ENCODE data around the gene PELI3.
"Not testable (repeated sequence)": the region's sequence is repeated elsewhere in the genome, so short reads cannot be mapped to it uniquely, and the experiment has no call there.

PELI3 gene, protein sequence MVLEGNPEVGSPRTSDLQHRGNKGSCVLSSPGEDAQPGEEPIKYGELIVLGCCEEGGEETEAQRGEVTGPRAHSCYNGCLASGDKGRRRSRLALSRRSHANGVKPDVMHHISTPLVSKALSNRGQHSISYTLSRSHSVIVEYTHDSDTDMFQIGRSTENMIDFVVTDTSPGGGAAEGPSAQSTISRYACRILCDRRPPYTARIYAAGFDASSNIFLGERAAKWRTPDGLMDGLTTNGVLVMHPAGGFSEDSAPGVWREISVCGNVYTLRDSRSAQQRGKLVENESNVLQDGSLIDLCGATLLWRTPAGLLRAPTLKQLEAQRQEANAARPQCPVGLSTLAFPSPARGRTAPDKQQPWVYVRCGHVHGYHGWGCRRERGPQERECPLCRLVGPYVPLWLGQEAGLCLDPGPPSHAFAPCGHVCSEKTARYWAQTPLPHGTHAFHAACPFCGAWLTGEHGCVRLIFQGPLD

DNA sequence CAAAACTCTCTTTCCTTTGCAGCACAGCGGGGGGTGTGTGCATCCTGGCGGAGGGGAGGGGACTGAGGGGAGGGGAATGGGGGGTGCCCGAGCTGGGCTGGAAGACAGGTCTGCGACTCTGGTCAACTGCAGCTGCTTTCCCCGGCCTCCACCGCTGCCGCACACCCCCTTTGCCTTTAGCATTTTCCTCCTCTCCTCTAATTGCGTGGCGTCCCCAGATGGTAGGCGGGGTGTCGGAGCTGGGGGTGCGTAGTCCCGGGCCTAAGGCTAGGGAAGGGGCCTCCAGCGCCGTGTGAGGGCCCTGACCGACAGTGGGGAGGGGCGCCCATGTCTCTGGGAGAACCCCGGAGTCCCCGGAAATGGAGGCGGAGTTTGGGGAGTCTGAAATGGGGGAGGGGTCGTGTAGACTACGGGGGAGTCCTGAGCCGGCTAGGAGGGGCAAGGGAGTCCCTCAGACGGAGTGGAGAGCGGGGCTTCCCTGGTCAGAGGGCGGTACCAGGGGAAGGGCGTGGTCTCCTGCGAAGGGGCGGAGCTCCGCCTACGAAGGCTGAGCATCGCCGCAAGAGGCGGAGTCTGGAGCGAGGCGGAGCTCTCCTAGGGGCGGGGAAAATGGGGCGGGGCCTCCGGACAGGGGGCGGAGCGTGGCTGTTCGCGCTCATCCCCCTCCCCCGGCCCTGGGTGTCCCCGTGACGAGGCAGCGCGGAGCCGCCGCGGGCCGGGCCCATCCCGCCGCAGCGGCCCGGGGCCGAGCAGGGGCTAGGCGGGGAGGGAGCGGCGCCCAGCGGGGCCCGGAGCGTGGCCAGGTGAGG is at the start of gene PELI3:
Gene PELI3 (plus strand): TSS at position 681 of the 809 bp plus-strand sequence. CDS start 1,224 bp downstream, outside the sequence.
- peak; percentile 97 for DNase-seq (ENCODE audit: low read depth, low spot score)

DNA sequence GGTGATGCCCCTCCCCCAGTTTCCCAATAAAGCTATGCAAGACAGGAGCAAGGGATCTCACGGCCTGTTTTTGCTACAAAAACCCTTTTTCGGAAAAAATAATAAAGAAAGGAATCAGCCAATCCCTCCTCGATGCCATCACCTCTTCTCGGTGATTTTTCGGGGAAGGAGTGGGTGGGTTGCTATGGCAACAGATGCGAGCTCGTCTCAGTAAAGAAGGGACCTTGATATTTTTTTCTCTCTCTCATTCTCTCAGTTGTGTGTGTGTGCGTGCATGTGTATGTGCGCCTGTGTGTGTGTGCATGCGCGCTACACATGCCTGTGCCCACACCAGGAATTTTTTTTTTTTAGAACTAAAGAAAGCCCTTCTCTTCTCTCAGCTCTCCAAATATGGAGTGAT is 49.7 kb upstream of the PELI3 start:
- DNase-seq (ENCODE audit: low read depth, low spot score), result no peak

DNA sequence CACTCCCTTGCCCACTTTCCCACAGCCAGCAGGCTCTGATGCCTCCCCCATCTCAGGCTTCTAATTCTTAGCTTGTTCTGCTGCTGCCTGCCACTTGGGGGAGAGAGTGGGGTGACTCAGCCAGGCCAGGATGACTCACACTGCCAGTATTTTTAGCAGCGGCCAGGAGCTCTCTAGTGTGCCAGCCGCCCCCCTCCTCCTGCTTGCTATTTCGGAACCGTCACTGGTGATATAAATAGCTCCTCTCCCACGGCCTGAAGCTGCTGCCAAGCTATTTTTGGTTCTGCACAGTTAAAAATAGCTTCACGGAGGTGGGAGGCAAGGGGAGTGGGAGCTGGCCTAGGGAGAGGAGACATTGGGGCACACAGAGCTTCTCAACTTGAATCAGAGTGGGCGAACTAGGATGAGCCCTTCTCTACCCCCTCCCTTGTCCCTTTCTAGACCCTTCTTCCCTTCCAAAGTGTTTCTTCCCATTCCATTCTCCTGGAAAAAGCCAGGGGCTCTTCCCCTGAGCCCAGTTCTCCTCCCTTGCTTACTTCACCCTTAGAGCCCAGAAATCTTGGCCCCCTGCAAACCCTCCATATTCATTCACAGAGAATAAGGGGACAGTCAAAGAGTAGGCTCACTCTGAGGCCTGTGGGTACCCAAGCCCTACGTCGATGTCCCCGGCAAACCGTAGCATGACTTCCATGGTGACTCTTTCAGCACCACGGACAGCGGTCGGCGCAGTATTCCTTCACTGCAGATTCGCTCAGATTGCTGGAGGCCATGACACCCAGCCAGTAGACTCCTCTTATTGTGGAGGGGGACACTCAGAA is 48.3 kb upstream of the PELI3 start:
- peak; percentile 98 for DNase-seq (ENCODE audit: low read depth, low spot score)

DNA sequence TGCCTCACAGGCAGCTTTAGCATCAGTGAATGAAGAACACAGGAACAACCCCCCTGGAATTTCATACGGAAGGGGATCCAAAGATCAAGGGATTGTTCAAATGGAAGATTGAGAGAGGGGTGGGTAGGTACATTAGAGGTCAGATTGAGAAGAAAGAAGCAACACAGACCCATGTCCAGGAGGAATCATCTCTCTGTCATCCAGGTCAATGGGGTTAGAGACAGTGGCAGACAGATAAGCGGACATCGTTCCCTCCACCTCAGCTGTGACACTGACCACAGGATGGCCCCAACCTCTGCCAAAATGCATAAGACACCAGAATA is 47.8 kb upstream of the PELI3 start:
- no peak for DNase-seq (ENCODE audit: low read depth, low spot score)

DNA sequence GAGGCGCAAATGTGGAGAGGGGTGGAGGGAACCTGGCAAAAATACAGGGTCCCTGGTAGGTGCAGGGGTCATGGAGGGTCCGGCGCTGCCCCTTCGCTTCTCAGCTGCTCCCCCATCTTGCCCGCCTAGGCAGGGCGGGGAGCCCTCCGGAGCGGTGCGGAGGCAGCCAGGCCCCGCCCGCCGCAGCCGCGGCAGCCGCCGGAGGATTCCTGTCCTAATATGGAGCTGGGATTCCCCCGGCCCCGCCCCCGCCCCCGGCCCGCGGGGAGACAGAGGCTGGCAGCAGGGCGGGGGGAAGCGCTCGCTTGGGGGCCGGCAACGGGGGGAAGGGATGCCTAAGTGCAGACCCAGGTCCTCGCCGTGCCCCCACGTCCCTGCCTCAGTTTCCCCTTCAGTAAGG is 46.9 kb upstream of the PELI3 start:
- no peak for DNase-seq (ENCODE audit: low read depth, low spot score)

DNA sequence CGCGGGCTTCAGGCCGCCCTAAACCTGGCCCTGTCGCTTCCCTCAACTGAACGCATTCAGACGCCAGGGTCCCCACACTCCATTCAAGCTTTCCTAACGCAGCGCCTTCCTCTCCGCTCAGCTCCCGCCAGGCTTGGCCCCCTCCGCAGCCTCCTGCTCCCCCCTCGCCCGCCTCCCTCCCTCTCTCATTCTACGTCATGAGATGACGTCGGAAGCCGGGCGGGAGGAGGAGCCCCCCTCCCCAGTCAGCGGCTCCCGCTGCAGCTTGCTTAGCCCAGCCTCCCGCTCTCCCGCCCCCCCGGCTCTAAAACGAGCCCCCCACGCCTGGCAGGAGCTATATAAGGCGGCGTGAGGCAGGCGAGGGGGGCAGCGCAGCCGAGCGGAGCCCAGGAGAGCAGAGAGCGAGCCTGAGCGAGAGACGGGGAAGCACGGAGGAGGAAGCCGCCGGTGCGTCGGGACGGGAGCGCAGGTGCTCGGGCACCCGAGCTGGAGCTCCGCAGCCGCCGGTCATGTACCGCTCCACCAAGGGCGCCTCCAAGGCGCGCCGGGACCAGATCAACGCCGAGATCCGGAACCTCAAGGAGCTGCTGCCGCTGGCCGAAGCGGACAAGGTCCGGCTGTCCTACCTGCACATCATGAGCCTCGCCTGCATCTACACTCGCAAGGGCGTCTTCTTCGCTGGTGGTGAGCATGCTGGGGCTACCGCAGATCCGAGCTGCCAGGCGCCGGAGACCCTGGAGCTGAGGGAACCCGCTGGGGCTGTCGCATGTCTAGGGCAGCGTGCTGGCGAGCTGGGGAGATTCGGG is 45.8 kb upstream of the PELI3 start, which contains the start of gene NPAS4:
Gene NPAS4 (plus strand): TSS at position 365 of the 806 bp plus-strand sequence. CDS start 145 bp downstream, at position 510.
- DNase-seq (ENCODE audit: low read depth, low spot score), result no peak

DNA sequence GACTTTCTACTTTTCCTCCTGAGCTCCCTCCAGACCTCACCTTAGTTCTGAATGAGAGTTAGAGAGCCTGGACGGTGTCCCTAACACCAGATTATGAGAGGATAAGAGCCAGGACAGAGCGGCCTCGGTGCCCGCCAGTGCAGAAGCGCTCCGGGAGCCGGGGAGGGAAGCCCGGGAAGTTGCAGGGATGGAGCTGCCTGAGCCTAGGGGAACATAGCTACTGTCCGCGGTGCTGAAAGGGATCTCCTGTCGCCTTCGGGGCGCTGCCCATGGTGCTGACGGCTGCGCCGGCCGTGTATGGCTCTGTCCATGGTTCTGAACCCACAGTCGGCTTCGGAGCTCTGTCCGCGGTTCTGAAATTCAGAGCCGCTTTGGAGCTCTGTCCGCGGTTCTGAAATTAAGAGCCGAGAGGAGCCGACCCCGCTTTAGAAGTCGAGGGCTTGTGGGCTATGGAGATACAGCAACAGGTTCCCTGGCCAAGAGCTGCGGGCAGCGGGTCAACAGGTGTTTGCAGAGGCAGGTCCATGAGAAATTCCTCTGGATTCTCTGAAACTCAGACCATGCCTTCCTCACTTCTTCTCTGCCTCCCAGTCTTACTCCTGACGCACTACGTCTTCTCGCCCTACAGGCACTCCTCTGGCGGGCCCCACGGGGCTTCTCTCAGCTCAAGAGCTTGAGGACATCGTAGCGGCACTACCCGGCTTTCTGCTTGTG is 45.1 kb upstream of the PELI3 start:
- DNase-seq (ENCODE audit: low read depth, low spot score), result peak; percentile 96

DNA sequence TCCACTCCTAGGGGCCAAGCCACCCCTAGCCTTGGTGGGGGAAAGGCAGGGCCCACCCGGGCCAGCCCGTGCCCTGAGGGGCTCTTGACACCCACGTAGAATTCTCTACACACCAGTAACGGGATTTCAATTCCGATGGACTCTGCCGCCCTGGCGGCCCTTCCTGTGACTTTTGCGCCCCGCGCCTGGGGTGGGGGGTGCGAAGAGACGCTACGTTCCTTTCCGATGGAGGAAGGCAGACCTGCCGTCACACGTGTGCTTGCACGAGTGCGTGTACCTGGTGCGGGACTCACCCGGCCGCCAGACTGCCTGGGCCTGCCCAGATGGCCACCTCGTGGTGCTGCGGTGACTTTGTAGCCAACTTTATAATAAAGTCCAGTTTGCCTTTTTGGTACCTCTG is 40.4 kb upstream of the PELI3 start:
- no peak for DNase-seq (ENCODE audit: low read depth, low spot score)

DNA sequence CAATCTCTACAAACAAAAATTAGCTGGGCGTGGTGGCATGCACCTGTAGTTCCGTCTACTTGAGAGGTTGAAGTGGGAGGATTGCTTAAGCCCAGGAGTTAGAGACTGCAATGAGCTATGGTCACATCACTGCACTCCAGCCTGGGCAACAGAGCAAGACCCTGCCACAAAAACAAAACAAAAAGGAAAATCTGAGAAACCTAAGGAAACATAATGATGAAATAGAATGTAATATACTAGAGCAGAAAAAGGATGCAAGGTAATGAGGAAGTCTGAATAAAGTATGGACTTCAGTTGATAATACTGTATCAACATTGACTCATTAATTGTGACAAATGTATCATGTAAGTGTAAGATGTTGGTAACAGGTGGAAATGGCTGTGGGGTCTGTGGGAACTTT is 37.8 kb upstream of the PELI3 start:
- no peak for DNase-seq (ENCODE audit: low read depth, low spot score)

DNA sequence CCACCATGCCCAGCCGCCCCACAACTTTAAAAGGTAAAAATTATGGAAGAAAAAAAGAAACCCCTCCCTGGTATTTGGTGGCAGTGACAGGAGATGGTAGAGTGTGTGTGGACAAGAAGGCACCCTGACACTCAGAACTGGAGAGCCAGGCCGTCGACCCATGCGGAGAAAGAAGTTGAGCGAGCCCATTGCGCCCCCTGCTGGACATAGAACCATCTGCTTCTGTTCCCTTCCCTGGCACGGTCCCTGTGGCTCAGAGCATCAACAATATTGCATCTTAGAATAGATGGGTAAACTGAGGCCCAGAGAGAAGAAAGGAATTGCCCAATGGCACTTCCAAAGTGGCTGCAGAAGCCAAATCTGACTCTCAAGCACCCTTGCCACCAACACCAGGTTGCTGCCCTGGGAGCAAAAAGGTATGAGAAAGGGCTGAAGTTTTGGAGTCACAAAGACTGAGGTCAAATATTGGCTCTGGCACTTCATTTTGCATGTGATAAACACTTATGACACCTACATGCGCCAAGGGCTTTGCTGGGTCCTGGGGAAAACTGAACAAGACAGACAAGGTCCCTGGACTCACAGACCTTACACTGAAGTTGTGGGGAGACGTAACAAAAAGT is 36.6 kb upstream of the PELI3 start:
- peak; percentile 86 for DNase-seq (ENCODE audit: low read depth, low spot score)

DNA sequence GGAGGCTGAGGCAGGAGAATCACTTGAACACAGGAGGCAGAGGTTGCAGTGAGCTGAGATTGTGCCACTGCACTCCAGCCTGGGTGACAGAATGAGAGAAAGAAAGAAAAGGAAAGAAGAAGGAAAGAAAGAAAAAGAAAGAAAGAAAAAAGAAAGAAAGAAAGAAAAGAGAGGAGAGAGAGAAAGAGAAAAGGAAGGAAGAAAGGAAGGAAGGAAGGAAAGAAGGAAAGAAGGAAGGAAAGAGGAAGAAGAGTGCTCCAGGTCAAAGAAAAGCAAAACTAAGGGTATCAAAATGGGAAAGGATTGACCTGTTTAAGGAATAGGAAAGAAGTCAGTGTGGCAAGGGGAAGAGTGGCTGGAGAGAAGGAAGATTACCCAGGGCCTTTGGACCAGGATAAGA is 35.4 kb upstream of the PELI3 start:
- DNase-seq (ENCODE audit: low read depth, low spot score), result not testable (repeated sequence)

DNA sequence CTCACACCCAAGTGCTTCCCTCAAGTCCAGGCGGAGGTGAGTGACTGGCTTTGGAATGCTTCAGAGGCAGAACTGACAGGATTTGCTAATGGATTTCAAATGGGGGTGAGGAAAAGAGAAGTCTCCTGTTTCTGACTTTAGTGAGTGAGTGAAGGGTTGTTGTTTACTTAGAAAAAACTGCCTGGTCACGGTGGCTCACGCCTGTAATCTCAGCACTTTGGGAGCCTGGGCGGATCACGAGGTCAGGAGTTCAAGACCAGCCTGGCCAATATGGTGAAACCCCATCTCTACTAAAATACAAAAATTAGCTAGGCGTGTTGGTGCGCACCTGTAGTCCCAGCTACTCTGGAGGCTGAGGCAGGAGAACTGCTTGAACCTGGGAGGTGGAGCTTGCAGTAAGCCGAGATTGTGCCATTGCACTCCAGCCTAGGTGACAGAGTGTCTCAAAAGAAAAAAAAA is 34.8 kb upstream of the PELI3 start:
- DNase-seq (ENCODE audit: low read depth, low spot score), result not testable (repeated sequence)

DNA sequence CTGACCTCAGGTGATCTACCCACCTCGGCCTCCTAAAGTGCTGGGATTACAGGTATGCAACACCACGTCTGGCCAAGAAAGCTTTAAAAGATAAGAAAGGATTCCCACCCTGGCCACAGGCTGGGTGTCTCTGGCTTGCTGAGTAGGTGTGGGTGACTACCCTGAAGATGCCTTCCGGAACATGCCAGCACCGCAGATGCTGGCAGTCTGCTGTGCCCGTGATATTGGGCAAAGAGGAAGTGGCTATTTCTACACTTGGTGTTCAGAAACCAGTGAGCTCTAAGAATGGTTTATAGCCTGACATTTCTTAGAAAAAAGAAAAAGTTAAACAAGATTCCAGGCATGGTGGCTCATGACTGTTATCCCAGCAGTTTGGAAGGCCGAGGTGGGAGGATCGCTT is 34.1 kb upstream of the PELI3 start:
- no peak for DNase-seq (ENCODE audit: low read depth, low spot score)

DNA sequence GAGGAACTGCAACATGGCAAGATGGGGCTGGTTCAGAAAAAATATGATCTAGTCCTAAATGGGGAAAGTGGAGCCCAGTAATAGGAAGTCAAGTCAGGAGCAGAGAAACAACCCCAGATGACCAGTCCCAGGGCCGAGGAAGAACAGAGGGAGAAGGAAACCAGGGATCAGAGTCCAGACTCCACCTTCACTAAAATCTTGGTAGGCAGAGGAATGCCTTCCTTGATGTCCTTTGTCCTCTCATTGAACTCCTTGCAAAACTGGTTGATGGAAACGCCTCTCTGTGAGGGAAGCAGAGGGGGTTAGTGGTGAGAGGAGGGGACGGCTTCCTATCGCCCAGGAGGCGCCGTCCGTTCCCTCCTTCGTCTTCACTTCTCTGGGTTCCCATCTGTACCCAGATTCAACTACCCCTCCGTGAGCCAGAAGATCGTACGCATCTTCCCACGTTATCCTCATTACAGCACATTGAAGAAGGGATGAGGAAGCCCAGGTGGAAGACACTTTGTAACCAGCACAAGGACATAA is 28.7 kb upstream of the PELI3 start:
- DNase-seq (ENCODE audit: low read depth, low spot score), result no peak

DNA sequence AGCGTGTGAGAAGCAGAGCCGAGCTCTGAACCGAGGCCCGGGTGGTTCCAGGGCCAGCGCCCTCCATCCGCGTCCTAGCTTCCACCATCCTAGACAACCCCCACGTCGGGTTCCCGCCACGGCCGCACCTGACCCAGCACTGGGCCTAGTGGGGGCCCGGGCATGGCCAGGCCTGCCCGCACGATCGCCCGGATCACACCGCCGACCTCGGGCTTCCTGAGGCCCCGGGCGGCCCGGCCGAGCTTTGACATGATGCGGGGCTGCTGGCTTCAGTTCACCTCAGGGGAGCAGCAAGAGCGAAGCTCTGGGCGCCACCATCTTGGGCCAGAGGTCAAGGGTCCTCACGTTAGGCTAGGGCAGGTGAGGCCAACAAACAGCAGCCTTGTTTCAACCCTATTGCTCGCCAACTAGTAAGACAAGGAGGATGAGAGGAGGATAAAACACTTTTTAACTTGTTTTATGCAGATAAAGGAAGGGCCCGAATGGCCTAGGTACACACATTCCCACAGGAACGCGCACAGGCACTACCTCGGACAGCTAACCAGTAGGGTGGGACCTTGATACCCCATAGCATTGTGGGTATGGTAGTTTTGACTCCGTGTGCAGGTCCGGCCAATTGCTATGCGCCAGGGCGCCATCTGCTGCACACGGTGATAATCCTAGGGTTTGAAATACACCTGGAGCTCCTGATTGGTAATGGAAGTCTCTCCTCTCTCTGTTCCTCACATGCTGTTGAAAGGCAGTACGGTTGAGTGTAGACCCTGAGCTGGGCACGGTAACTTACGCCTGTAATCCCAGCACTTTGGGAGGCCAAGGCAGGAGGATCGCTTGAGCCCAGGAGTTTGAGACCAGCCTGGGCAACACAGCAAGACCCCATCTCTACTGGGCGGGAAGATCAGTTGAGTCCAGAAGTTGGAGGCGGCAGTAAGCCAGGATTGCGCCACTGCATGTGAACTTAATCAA is 27.9 kb upstream of the PELI3 start, which contains the start of gene MRPL11:
Gene MRPL11 (minus strand): TSS at position 345 of the 963 bp plus-strand sequence. CDS start 94 bp downstream, at position 251.
- peak; percentile 96 for DNase-seq (ENCODE audit: low read depth, low spot score)

DNA sequence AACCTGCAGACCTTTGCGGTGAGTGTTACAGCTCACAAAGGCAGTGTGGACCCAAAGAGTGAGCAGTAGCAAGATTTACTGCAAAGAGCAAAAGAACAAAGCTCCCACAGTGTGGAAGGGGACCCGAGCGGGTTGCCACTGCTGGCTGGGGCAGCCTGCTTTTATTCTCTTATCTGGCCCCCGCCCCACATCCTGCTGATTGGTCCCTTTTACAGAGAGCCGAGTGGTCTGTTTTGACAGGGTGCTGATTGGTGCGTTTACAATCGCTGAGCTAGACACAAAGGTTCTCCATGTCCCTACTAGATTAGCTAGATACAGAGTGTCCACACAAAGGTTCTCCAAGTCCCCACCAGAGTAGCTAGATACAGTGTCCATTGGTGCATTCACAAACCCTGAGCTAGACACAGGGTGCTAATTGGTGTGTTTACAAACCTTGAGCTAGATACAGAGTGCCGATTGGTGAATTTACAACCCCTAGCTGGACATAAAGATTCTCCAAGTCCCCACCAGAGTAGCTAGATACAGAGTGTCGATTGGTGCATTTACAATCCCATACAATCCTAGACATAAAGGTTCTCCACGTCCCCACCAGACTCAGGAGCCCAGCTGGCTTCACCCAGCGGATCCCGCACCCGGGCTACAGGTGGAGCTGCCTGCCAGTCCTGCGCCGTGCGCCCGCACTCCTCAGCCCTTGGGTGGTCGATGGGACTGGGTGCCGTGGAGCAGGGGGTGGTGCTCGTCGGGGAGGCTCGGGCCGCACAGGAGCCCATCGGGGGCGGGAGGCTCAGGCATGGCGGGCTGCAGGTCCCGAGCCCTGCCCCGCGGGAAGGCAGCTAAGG is 26.4 kb upstream of the PELI3 start:
- DNase-seq (ENCODE audit: low read depth, low spot score), result not testable (repeated sequence)

DNA sequence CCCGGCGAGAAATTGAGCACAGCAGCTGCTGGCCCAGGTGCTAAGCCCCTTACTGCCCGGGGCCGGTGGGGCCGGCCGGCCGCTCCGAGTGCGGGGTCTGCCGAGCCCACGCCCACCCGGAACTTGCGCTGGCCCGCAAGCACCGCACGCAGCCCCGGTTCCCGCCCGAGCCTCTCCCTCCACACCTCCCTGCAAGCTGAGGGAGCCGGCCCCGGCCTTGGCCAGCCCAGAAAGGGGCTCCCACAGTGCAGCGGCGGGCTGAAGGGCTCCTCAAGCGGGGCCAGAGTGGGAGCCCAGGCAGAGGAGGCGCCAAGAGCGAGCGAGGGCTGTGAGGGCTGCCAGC is 25.8 kb upstream of the PELI3 start:
- DNase-seq (ENCODE audit: low read depth, low spot score), result not testable (repeated sequence)

All from astrocyte of the hippocampus (primary cell).